NCI-H2029 (cell line): ENCODE results near the gene EBI3.
"Not testable (repeated sequence)": the region's sequence is repeated elsewhere in the genome, so short reads cannot be mapped to it uniquely, and the experiment has no call there.

Source experiments
- DNase-seq: peaks from one replicate; lab custom pipeline; 2025; lab: John Stamatoyannopoulos, UW

EBI3 gene

DNA sequence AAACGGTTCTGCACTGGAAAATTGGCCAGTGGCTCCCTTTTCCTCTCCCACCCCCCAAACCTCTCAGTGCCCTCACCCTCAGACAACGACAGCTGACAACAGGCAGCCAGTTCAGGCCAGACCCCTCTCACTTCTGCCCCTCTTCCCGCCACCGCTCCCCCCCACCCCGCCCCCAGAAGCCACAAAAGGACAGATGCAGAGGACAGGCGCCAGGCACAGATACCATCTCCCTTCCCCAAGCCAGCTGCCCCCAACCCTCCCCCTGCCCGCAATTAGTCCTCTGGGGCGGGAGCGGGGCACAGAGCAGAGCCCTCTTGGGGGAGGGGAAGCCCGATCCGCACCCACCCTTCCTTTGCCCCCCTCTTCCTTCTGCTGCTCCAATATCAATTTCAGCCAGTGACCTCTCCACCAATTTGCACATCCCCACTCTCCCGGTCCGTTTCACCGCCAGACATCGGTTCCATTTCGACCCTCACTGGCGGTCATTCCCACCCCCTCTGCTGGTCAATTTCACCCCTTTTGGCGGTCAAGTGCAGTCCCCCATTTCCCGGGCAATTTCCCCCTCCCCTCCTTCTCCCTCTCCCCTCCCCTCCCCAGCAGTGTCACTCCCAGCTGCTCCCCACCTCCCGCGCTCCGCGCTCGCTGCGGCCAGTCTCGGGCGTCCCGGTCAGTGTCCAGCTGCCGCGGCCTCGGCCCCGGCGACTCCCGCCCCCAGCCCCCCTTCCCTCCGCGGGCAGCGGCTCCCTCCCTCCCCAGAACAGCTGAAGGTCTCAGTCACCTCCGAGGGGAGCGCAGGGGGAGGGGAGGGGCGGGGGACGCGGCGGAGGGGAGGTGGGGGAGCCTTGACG is 49.3 kb downstream of the EBI3 start, which contains the start of gene SHD:
TSS of gene SHD (plus strand) at position 848 of the 848 bp plus-strand sequence. CDS start 798 bp downstream, outside the sequence.
- DNase-seq, result no peak

DNA sequence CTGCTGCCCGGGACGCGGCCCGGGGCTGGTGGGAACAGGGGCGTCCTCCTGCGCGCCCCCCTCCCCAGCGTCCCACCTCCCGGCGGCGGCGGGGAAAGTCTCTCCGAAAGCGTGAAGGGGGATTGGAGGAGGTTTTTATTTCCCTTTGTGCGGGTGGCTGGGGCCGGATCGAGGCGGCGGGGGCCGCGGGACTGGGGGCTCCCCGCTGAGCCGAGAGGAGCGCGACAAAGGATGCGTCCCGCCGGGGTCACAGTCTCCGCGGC is 49.9 kb downstream of the EBI3 start:
- DNase-seq, result no peak

DNA sequence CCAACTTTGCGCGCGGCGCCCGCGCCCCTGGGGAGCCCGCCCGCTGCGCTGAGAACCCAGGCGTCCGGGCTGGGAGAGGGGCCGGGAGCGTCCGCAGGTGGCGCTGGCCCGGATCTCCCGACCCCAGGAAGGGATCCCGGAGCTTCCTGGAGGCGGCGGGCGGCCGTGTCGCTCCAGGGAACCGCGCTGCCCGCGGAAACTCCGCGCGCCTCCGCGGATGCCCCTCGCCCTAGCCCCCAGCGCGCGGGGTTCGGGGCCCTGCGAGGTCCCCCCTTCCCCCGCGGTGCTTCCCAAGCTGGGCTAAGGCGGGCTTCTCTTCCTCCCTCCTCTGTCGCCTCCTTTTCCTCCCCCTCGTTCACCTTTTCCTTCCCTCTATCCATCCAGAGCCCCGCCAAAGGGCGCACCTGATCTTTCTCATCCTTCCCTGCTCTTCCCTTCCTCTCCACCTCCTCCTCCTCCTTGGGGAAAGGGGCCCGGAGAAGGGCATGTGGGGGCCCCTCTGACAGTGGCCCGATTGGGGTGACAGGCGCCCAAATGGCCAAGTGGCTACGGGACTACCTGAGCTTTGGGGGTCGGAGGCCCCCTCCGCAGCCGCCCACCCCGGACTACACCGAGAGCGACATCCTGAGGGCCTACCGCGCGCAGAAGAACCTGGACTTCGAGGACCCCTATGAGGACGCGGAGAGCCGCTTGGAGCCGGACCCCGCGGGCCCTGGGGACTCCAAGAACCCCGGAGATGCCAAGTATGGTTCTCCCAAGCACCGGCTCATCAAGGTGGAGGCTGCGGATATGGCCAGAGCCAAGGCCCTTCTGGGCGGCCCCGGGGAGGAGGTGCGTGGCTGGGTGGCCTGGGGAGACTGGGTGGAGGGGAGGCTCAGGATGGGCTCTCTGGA is 50.5 kb downstream of the EBI3 start:
- no peak for DNase-seq

DNA sequence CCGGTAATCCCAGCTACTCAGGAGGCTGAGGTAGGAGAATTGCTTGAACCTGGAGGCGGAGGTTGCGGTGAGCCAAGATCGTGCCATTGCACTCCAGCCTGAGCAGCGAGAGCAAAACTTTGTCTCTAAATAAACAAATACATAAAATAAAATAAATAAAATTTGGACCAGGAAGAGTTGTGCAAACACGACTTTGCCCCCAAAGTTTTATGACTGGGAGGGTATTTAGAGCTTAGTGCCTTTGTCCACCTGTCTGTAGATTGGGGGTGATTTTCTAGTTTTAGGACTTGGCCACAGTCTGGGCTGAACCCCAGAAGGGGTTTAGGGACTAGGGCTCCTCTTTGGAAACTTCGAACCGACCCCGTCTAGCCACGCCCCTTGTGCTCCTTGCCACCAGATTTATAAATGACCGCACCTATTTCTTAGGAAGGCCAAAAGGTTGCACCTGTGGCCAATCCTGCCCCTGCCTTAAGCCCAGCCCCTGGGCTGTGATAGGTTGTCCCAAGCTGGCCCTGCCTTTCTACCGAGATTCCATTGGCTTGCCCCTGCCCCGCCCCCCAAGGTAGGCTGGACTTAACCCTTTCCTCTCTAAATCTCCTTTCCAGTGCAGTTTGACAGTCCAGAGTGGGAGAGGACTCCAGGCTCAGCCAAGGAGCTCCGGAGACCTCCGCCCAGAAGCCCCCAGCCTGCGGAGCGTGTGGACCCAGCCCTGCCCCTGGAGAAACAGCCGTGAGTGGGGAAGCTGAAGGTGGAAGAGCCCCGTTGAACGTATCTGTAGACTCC is 55.0 kb downstream of the EBI3 start:
- DNase-seq, result no peak

GRCh38 chr19:4284974-4285373 is 55.7 kb downstream of the EBI3 start:
- no peak for DNase-seq

DNA sequence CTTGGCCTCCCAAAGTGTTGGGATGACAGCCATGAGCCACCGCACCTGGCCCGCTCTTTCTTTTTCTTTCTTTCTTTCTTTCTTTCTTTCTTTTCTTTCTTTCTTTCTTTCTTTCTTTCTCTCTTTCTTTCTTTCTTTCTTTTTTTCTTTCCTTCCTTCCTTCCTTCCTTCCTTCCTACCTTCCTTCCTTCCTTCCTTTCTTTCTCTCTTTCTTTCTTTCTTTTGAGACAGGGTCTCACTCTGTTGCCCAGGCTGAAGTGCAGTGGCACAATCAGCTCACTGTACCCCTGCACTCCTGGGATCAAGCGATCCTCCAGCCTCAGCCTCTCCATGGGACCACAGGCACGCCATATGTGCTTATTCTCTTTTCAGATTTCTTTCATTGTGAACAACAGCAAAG is 56.8 kb downstream of the EBI3 start:
- DNase-seq, result not testable (repeated sequence)
